IMR-90 (cell line): ENCODE data around the gene YPEL3. TPM values are rescaled to one million over a fixed set of nuclear protein-coding genes. Genes with fewer than 3 reads are reported as not detected.

ENCODE experiments used
- ATAC-seq: fragments of 200-7000 bp; cut with Tn5 transposase; 2 replicates; pipeline ENCODE4 v1.9.1; 2020; ENCODE audit warnings: low read depth, mild to moderate bottlenecking, moderate library complexity
- BruUV-seq: library from RNA; stranded (reverse); fragments of 400-500 nt; replicated peaks from 2 replicates; lab custom pipeline; 2021; lab: Mats Ljungman, UMichigan
- CTCF ChIA-PET: fragments of 300-600 bp; formaldehyde crosslinking; extraction: SDS; loops from one replicate; lab custom pipeline; 2021; ENCODE audit warnings: antibody characterized with exemption; lab: Yijun Ruan, JAX
- POLR2A ChIA-PET: fragments of 300-600 bp; sonication (Branson Sonifier 250); formaldehyde crosslinking; loops from one replicate; lab custom pipeline; 2022; ENCODE audit warnings: antibody characterized with exemption; ENCODE audit not compliant: unreplicated experiment; lab: Charles Lee
- DNase-seq: peaks from one replicate; pipeline ENCODE4 v3.0.0; 2013
- H2AFZ ChIP-seq: replicated peaks from 2 replicates; pipeline ENCODE3; 2013; ENCODE audit warnings: low read length, mild to moderate bottlenecking; ENCODE audit not compliant: poor library complexity
- H2AK5ac ChIP-seq: 2 replicates; pipeline ENCODE4 v1.6.1; 2013; ENCODE audit warnings: low read depth, low read length, inconsistent platforms
- H2AK9ac ChIP-seq: replicated peaks from 2 replicates; pipeline ENCODE3; 2013; ENCODE audit warnings: mild to moderate bottlenecking, low read depth, low read length, moderate library complexity; ENCODE audit not compliant: poor library complexity
- H2BK120ac ChIP-seq: 2 replicates; pipeline ENCODE4 v1.6.1; 2013; ENCODE audit warnings: low read depth, low read length, inconsistent platforms
- H2BK15ac ChIP-seq: 3 replicates; pipeline ENCODE4 v1.6.1; 2013; ENCODE audit warnings: low read depth, low read length, inconsistent platforms
- H2BK20ac ChIP-seq: 2 replicates; pipeline ENCODE4 v1.6.1; 2013; ENCODE audit warnings: low read depth, mild to moderate bottlenecking, inconsistent platforms, low read length, moderate library complexity
- H2BK5ac ChIP-seq: 2 replicates; pipeline ENCODE4 v1.6.1; 2013; ENCODE audit warnings: mild to moderate bottlenecking, low read depth, low read length, inconsistent platforms; ENCODE audit not compliant: poor library complexity, severe bottlenecking
- H3K14ac ChIP-seq: replicated peaks from 2 replicates; pipeline ENCODE4 v1.6.1; 2013; ENCODE audit warnings: low read depth, low read length, inconsistent platforms
- H3K18ac ChIP-seq: 2 replicates; pipeline ENCODE4 v1.6.1; 2013; ENCODE audit warnings: low read depth, low read length, control low read depth
- H3K23ac ChIP-seq: 2 replicates; pipeline ENCODE4 v1.6.1; 2013; ENCODE audit warnings: low read depth, low read length, inconsistent platforms
- H3K27ac ChIP-seq: 2 replicates; pipeline ENCODE4 v1.5.1; 2013; ENCODE audit warnings: mild to moderate bottlenecking, control low read depth, low read length; ENCODE audit not compliant: insufficient read depth
- H3K27me3 ChIP-seq: 2 replicates; pipeline ENCODE4 v1.6.1; 2013; ENCODE audit warnings: low read length; ENCODE audit not compliant: control insufficient read depth, insufficient read depth
- H3K36me3 ChIP-seq: 2 replicates; pipeline ENCODE4 v1.6.1; 2013; ENCODE audit warnings: low read length, mixed read lengths; ENCODE audit not compliant: control insufficient read depth, insufficient read depth
- H3K4ac ChIP-seq: 2 replicates; pipeline ENCODE4 v1.6.1; 2013; ENCODE audit warnings: low read depth, low read length, inconsistent platforms
- H3K4me1 ChIP-seq: 2 replicates; pipeline ENCODE4 v1.6.1; 2013; ENCODE audit warnings: low read length, mixed read lengths; ENCODE audit not compliant: control insufficient read depth, insufficient read depth
- H3K4me2 ChIP-seq: 2 replicates; pipeline ENCODE4 v1.6.1; 2013; ENCODE audit warnings: low read depth, mild to moderate bottlenecking, control low read depth, low read length, moderate library complexity
- H3K4me3 ChIP-seq: 2 replicates; pipeline ENCODE4 v1.5.1; 2013; ENCODE audit warnings: low read depth, mild to moderate bottlenecking, control low read depth, low read length, moderate library complexity; ENCODE audit not compliant: insufficient read depth
- H3K56ac ChIP-seq: 2 replicates; pipeline ENCODE4 v1.6.1; 2013; ENCODE audit warnings: low read length, inconsistent platforms; ENCODE audit not compliant: insufficient read depth; ENCODE audit errors: extremely low read depth
- H3K79me1 ChIP-seq, 2 experiments: 2 replicates each; pipeline ENCODE4 v1.6.1; 2013; ENCODE audit warnings: low read length in 2 of 2, inconsistent platforms in 1 of 2, low read depth in 1 of 2
- H3K9ac ChIP-seq: 2 replicates; pipeline ENCODE4 v1.6.1; 2013; ENCODE audit warnings: low read depth, low read length, control low read depth
- H3K9me1 ChIP-seq: 2 replicates; pipeline ENCODE4 v1.6.1; 2013; ENCODE audit warnings: low read length, inconsistent platforms; ENCODE audit not compliant: insufficient read depth
- H3K9me3 ChIP-seq: 2 replicates; pipeline ENCODE4 v1.6.1; 2013; ENCODE audit warnings: low read length; ENCODE audit not compliant: control insufficient read depth, insufficient read depth
- H4K20me1 ChIP-seq: 2 replicates; pipeline ENCODE4 v1.6.1; 2013; ENCODE audit warnings: low read length, inconsistent platforms; ENCODE audit not compliant: insufficient read depth
- H4K5ac ChIP-seq: 2 replicates; pipeline ENCODE4 v1.6.1; 2013; ENCODE audit warnings: mild to moderate bottlenecking, low read depth, low read length, control low read depth
- H4K8ac ChIP-seq, 2 experiments: 2 replicates each; pipeline ENCODE4 v1.6.1; 2013; ENCODE audit warnings: low read depth in 2 of 2, low read length in 2 of 2, control low read depth in 1 of 2, inconsistent platforms in 1 of 2
- H4K91ac ChIP-seq: 2 replicates; pipeline ENCODE4 v1.6.1; 2013; ENCODE audit warnings: low read depth, low read length, inconsistent platforms; ENCODE audit not compliant: insufficient read depth
- BHLHE40 ChIP-seq: fragments of 150-350 bp; IDR thresholded peaks from 2 replicates; pipeline ENCODE4 v1.6.1; 2016; ENCODE audit warnings: mild to moderate bottlenecking, low read depth, low read length
- CHD1 ChIP-seq: IDR thresholded peaks from 2 replicates; pipeline ENCODE4 v1.6.1; 2012; ENCODE audit warnings: low read depth, low read length, improper control_type of control experiment
- FOS ChIP-seq: fragments of 150-350 bp; IDR thresholded peaks from 2 replicates; pipeline ENCODE4 v1.6.1; 2016; ENCODE audit warnings: low read depth, low read length
- MAFK ChIP-seq: IDR thresholded peaks from 2 replicates; pipeline ENCODE4 v1.6.1; 2012; ENCODE audit warnings: low read depth, low read length, improper control_type of control experiment
- MAZ ChIP-seq: IDR thresholded peaks from 2 replicates; pipeline ENCODE4 v1.6.1; 2012; ENCODE audit warnings: low read depth, mild to moderate bottlenecking, low read length, improper control_type of control experiment, moderate library complexity, borderline replicate concordance
- NFE2L2 ChIP-seq: fragments of 150-350 bp; IDR thresholded peaks from 2 replicates; pipeline ENCODE4 v1.6.1; 2016; ENCODE audit warnings: low read depth, mild to moderate bottlenecking, low read length
- RAD21 ChIP-seq: IDR thresholded peaks from 2 replicates; pipeline ENCODE4 v1.6.1; 2012; ENCODE audit warnings: low read length, improper control_type of control experiment
- RCOR1 ChIP-seq: IDR thresholded peaks from 2 replicates; pipeline ENCODE4 v1.6.1; 2012; ENCODE audit warnings: mild to moderate bottlenecking, low read length, improper control_type of control experiment; ENCODE audit not compliant: insufficient replicate concordance
- RFX5 ChIP-seq: IDR thresholded peaks from 2 replicates; pipeline ENCODE4 v1.8.0; 2012; ENCODE audit warnings: low read depth, mild to moderate bottlenecking, low read length, moderate library complexity
- SMC3 ChIP-seq: fragments of 150-350 bp; IDR thresholded peaks from 2 replicates; pipeline ENCODE4 v1.6.1; 2016; ENCODE audit warnings: low read depth, mild to moderate bottlenecking, antibody characterized with exemption, low read length, moderate library complexity
- WGBS, 2 experiments: methylation state at CpG; one replicate each; pipeline versions ENCODE4 v1.1.5 to v1.1.7; 2013; ENCODE audit warnings: missing lambda C conversion rate in 2 of 2; ENCODE audit not compliant: insufficient read length in 1 of 2; ENCODE audit errors: extremely low coverage in 2 of 2; 5-methylcytosine and 5-hydroxymethylcytosine counted together
- dilution Hi-C: fragments of 300-500 bp; cut with HindIII; formaldehyde crosslinking; loops from one replicate; pipeline ENCODE4 v1.14.3; 2018; ENCODE audit warnings: low sequenced_read_pairs; ENCODE audit not compliant: unreplicated experiment
- in situ Hi-C: fragments of 300-500 bp; cut with MboI; formaldehyde crosslinking; loops from 3 replicates; pipeline ENCODE4 v1.14.3; 2019; ENCODE audit warnings: low sequenced_read_pairs, inconsistent platforms, mixed read lengths
- intact Hi-C: fragments of 100-400 bp; cut with micrococcal nuclease; formaldehyde crosslinking; loops from 2 replicates; pipeline ENCODE4 v1.10.0; 2022
- polyA plus RNA-seq, 3 experiments: library from polyadenylated mRNA; depleted of rRNA; stranded (reverse); fragments of >200 nt; gene quantifications; 2 replicates each; pipeline ENCODE4 v1.2.3, GENCODE V29; 2012; ENCODE audit warnings: low replicate concordance in 1 of 3
- total RNA-seq: library from RNA; depleted of rRNA; stranded (reverse); fragments of >200 nt; gene quantifications from 2 replicates; pipeline ENCODE4 v1.2.3, GENCODE V29; 2012
- TF ChIP-seq, protein P1 (sequence below): fragments of 150-350 bp; IDR thresholded peaks from 2 replicates; pipeline ENCODE4 v1.6.1; 2017; ENCODE audit warnings: mild to moderate bottlenecking, antibody characterized with exemption, low read length, low read depth
- TF ChIP-seq, protein P2 (sequence below): fragments of 150-350 bp; IDR thresholded peaks from 2 replicates; pipeline ENCODE4 v1.6.1; 2016; ENCODE audit warnings: low read depth, mild to moderate bottlenecking, low read length, moderate library complexity, borderline replicate concordance

The YPEL3 gene
- total and polyA plus RNA-seq, 2 of the 4 experiments (the other 2 are of a cell fraction): 1.1 to 25.6 TPM

DNA sequence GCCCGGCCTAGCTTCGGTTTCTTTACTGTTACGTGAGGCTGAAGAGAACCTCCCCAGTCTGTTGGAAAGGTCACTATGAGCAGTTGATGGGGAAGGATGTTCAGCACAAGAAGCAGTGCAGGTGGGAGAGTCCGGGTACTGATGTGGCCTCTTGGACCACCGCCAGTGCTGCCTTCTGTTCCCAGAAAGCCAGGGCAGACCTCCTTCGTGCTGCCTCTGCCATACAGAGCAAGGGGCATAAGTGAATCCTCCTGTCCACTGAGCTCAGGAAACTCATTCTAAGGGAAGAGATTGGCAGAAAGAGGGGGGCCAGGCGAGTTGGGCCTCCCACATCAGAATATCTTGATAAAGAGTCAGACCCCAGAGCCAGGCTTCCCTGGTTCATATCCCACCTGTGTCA, 16.5 kb downstream of the YPEL3 start:
- ATAC-seq: no peak
- in situ Hi-C loops: loop anchor here (10.0 kb wide), 1 partner anchor 325 kb away; the partner anchor contains the start of gene ZNF771
- CTCF ChIA-PET: no interaction called here
- BruUV-seq: no TSS peak
- Histone ChIP-seq H2AK5ac (no peak overlapping the region), H2AFZ (no peak overlapping the region), H3K27ac (no peak overlapping the region), H2BK15ac (no peak overlapping the region), H3K4ac (no peak overlapping the region), H3K14ac (no peak overlapping the region), H3K4me3 (no peak overlapping the region), H3K23ac (no peak overlapping the region), H4K5ac (no peak overlapping the region), H3K79me1 (peaks cover 34 to 64% of the 10 kb centered on the region in 2 experiments), H3K18ac (no peak overlapping the region), H2BK5ac (no peak overlapping the region), H3K27me3 (no peaks in the 10 kb centered on the region), H4K8ac (no peak overlapping the region), H2BK20ac (no peak overlapping the region), H2AK9ac (no peak overlapping the region), H3K9me3 (no peaks in the 10 kb centered on the region), H4K20me1 (peaks cover 48% of the 10 kb centered on the region), H4K91ac (no peak overlapping the region), H3K9ac (no peak overlapping the region), H3K56ac (no peak overlapping the region), H3K9me1 (no peaks in the 10 kb centered on the region), H3K36me3 (peaks cover 59% of the 10 kb centered on the region), H2BK120ac (no peak overlapping the region), H3K4me1 (peaks cover 11% of the 10 kb centered on the region), H3K4me2 (no peak overlapping the region)
- 80% methylated on average over 1 of the region's 7 CpGs; no CpG with 5 or more reads in 1 of the 2 experiments for WGBS, 2 experiments
- intact Hi-C loops: no loop called here
- TF ChIP-seq RAD21: no peak
- TF ChIP-seq FOS: no peak
- no peak for TF ChIP-seq MAZ
- no peak for TF ChIP-seq RFX5
- TF ChIP-seq SMC3: no peak
- no peak for TF ChIP-seq CHD1
- TF ChIP-seq NFE2L2: no peak
- TF ChIP-seq, protein P1, sequence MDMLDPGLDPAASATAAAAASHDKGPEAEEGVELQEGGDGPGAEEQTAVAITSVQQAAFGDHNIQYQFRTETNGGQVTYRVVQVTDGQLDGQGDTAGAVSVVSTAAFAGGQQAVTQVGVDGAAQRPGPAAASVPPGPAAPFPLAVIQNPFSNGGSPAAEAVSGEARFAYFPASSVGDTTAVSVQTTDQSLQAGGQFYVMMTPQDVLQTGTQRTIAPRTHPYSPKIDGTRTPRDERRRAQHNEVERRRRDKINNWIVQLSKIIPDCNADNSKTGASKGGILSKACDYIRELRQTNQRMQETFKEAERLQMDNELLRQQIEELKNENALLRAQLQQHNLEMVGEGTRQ: no peak
- TF ChIP-seq BHLHE40: no peak
- no peak for TF ChIP-seq RCOR1
- TF ChIP-seq, protein P2, sequence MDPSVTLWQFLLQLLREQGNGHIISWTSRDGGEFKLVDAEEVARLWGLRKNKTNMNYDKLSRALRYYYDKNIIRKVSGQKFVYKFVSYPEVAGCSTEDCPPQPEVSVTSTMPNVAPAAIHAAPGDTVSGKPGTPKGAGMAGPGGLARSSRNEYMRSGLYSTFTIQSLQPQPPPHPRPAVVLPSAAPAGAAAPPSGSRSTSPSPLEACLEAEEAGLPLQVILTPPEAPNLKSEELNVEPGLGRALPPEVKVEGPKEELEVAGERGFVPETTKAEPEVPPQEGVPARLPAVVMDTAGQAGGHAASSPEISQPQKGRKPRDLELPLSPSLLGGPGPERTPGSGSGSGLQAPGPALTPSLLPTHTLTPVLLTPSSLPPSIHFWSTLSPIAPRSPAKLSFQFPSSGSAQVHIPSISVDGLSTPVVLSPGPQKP: no peak
- TF ChIP-seq MAFK: no peak
- no peak for DNase-seq
- dilution Hi-C loops: no loop called here
- POLR2A ChIA-PET: interaction anchor here (0.7 to 0.8 kb wide), 2 partner anchors 13 to 23 kb away, joined by 3 to 7 read pairs; no protein-coding TSS in a partner anchor
